HCT116 (cell line): Measurements from ENCODE around the gene RRAGD. TPM values are rescaled to one million over a fixed set of nuclear protein-coding genes. Genes with fewer than 3 reads are reported as not detected.

ENCODE experiments used
- ATAC-seq: fragments of 200-7000 bp; cut with Tn5 transposase; 2 replicates; pipeline ENCODE4 v1.9.1; 2020; ENCODE audit warnings: mild to moderate bottlenecking, moderate library complexity
- BruUV-seq: library from RNA; stranded (reverse); fragments of 400-500 nt; replicated peaks from 2 replicates; lab custom pipeline; 2021; lab: Mats Ljungman, UMichigan
- CTCF ChIA-PET: fragments of 300-600 bp; sonication (Branson Sonifier 250); formaldehyde crosslinking; loops from one replicate; lab custom pipeline; 2021; ENCODE audit warnings: antibody characterized with exemption; lab: Charles Lee
- POLR2A ChIA-PET: fragments of 300-600, 350-600 bp; sonication (Branson Sonifier 250); formaldehyde crosslinking; loops from one replicate; lab custom pipeline; 2021; ENCODE audit warnings: antibody characterized with exemption; lab: Charles Lee
- RAD21 ChIA-PET, 2 experiments: fragments of 300-600 bp; sonication (Branson Sonifier 250); formaldehyde crosslinking; loops; one replicate each; lab custom pipeline; 2023; ENCODE audit warnings: low total read pairs in 2 of 2; ENCODE audit not compliant: uncharacterized antibody in 2 of 2, unreplicated experiment in 2 of 2, low non-redundant PET in 1 of 2; lab: Charles Lee
- DNase-seq: peaks from one replicate; pipeline ENCODE4 v3.0.0-alpha.2; 2010; ENCODE audit warnings: low read depth, low spot score
- H2AFZ ChIP-seq: fragments of 200-600 bp; shearing (Covaris generic), sonication (generic); 2 replicates; pipeline ENCODE4 v1.6.1; 2017; ENCODE audit warnings: low read depth, mixed run types, mixed read lengths, antibody characterized with exemption, low read length; ENCODE audit not compliant: poor library complexity, severe bottlenecking
- H3K27ac ChIP-seq: 2 replicates; pipeline ENCODE4 v1.5.1; 2012; ENCODE audit warnings: low read depth, low read length
- H3K27me3 ChIP-seq: fragments of 200-600 bp; sonication (generic); 2 replicates; pipeline ENCODE4 v1.6.1; 2016; ENCODE audit warnings: mixed run types, low read length, mixed read lengths; ENCODE audit not compliant: insufficient read depth
- H3K36me3 ChIP-seq, 2 experiments: fragments of 200-500 bp in 1 of 2; fragments of 200-600 bp in 1 of 2; sonication (Bioruptor generic) in 1 of 2; sonication (generic) in 1 of 2; 2 replicates each; pipeline versions ENCODE4 v1.5.1 to v1.6.1; 2014 to 2016; ENCODE audit warnings: low read length in 2 of 2, inconsistent platforms in 1 of 2, mixed read lengths in 1 of 2, mixed run types in 1 of 2; ENCODE audit not compliant: insufficient read depth in 2 of 2, control insufficient read depth in 1 of 2
- H3K4me1 ChIP-seq, 2 experiments: fragments of 200-600 bp in 1 of 2; sonication (generic) in 1 of 2; 2 replicates each; pipeline versions ENCODE4 v1.5.1 to v1.6.1; 2012 to 2017; ENCODE audit warnings: low read length in 2 of 2, inconsistent platforms in 1 of 2, mild to moderate bottlenecking in 1 of 2, mixed read lengths in 1 of 2, mixed run types in 1 of 2, moderate library complexity in 1 of 2; ENCODE audit not compliant: insufficient read depth in 2 of 2, control insufficient read depth in 1 of 2
- H3K4me2 ChIP-seq: fragments of 200-600 bp; sonication (generic); 2 replicates; pipeline ENCODE4 v1.6.1; 2017; ENCODE audit warnings: mixed run types, low read length, mixed read lengths
- H3K4me3 ChIP-seq, 2 experiments: fragments of 200-600 bp in 1 of 2; sonication (generic) in 1 of 2; replicated peaks in 1 of 2; 2 replicates each; pipeline ENCODE4 v1.5.1; 2011 to 2016; ENCODE audit warnings: low read length in 2 of 2, control low read depth in 1 of 2, low read depth in 1 of 2, mild to moderate bottlenecking in 1 of 2, mixed read lengths in 1 of 2, mixed run types in 1 of 2
- H3K79me2 ChIP-seq: fragments of 200-600 bp; sonication (generic); 2 replicates; pipeline ENCODE4 v1.6.1; 2017; ENCODE audit warnings: mild to moderate bottlenecking, mixed run types, low read length, moderate library complexity, mixed read lengths; ENCODE audit not compliant: insufficient read depth
- H3K9ac ChIP-seq: fragments of 200-600 bp; sonication (generic); 2 replicates; pipeline ENCODE4 v1.6.1; 2016; ENCODE audit warnings: low read length, mixed read lengths
- H3K9me2 ChIP-seq: fragments of 200-600 bp; sonication (generic), shearing (Covaris generic); 2 replicates; pipeline ENCODE4 v1.6.1; 2017; ENCODE audit warnings: mixed run types, mild to moderate bottlenecking, moderate library complexity; ENCODE audit not compliant: insufficient read depth
- H3K9me3 ChIP-seq, 2 experiments: fragments of 200-500 bp in 1 of 2; fragments of 200-600 bp in 1 of 2; sonication (Bioruptor generic) in 1 of 2; sonication (generic) in 1 of 2; 2 replicates each; pipeline ENCODE4 v1.6.1; 2014 to 2017; ENCODE audit warnings: low read length in 2 of 2, mixed read lengths in 2 of 2, inconsistent platforms in 1 of 2, low read depth in 1 of 2, mild to moderate bottlenecking in 1 of 2, mixed run types in 1 of 2, moderate library complexity in 1 of 2; ENCODE audit not compliant: control insufficient read depth in 1 of 2, insufficient read depth in 1 of 2
- H4K20me1 ChIP-seq: fragments of 200-600 bp; sonication (generic), shearing (Covaris generic); 2 replicates; pipeline ENCODE4 v1.6.1; 2017; ENCODE audit warnings: mixed run types, mild to moderate bottlenecking, moderate library complexity; ENCODE audit not compliant: insufficient read depth
- CBX3 ChIP-seq: IDR thresholded peaks from 2 replicates; pipeline ENCODE4 v1.6.1; 2012; ENCODE audit warnings: low read depth
- EGR1 ChIP-seq: IDR thresholded peaks from 2 replicates; pipeline ENCODE4 v1.6.1; 2012; ENCODE audit warnings: low read depth
- ELF1 ChIP-seq: IDR thresholded peaks from 2 replicates; pipeline ENCODE4 v1.6.1; 2012; ENCODE audit warnings: low read depth, borderline replicate concordance
- FOSL1 ChIP-seq: IDR thresholded peaks from 2 replicates; pipeline ENCODE4 v1.6.1; 2012; ENCODE audit warnings: low read depth
- MAX ChIP-seq: IDR thresholded peaks from 2 replicates; pipeline ENCODE4 v1.6.1; 2012
- POLR2A ChIP-seq: IDR thresholded peaks from 2 replicates; pipeline ENCODE4 v1.7.0; 2011; ENCODE audit warnings: borderline replicate concordance; ENCODE audit not compliant: insufficient read depth, insufficient read length; ENCODE audit errors: extremely low read depth
- POLR2AphosphoS5 ChIP-seq: IDR thresholded peaks from 2 replicates; pipeline ENCODE4 v1.6.1; 2011; ENCODE audit warnings: mild to moderate bottlenecking, low read depth, low read length, moderate library complexity
- RAD21 ChIP-seq: IDR thresholded peaks from 2 replicates; pipeline ENCODE4 v1.6.1; 2012; ENCODE audit warnings: low read depth, mild to moderate bottlenecking
- REST ChIP-seq: IDR thresholded peaks from 2 replicates; pipeline ENCODE4 v1.6.1; 2012; ENCODE audit warnings: low read depth
- SP1 ChIP-seq: IDR thresholded peaks from 2 replicates; pipeline ENCODE4 v1.6.1; 2012; ENCODE audit warnings: low read depth
- intact Hi-C: fragments of 100-400 bp; cut with micrococcal nuclease; formaldehyde crosslinking; loops from 2 replicates; pipeline ENCODE4 v1.10.0; 2022
- total RNA-seq: library from RNA; stranded (reverse); gene quantifications from one replicate; pipeline ENCODE4 v1.2.1, GENCODE V29; 2021; ENCODE audit not compliant: unreplicated experiment

RRAGD gene
- total RNA-seq, 1 experiment from 2014 or later: 15.9 TPM

GRCh38 chr6:89400912-89401399 is 11.1 kb downstream of the RRAGD start:
- Histone ChIP-seq H3K79me2 (no peaks in the 10 kb centered on the region), H2AFZ (no peak overlapping the region), H3K27ac (no peak overlapping the region), H3K9ac (no peak overlapping the region), H3K9me3 (no peaks in the 10 kb centered on the region), H4K20me1 (no peaks in the 10 kb centered on the region), H3K4me2 (no peak overlapping the region), H3K9me2 (no peaks in the 10 kb centered on the region), H3K4me3 (no peak overlapping the region), H3K36me3 (no peaks in the 10 kb centered on the region), H3K4me1 (no peaks in the 10 kb centered on the region), H3K27me3 (no peaks in the 10 kb centered on the region)
- no peak for ATAC-seq
- BruUV-seq: no TSS peak
- ChIA-PET CTCF (no interaction called here), RAD21 (interaction anchor here in 1 of 2 experiments (0.6 kb wide), 1 partner anchor 498 kb away, joined by 4 read pairs; no protein-coding TSS in a partner anchor), POLR2A (no interaction called here)
- TF ChIP-seq CBX3 (no peak), EGR1 (no peak), RAD21 (no peak), POLR2AphosphoS5 (no peak), POLR2A (no peak), FOSL1 (no peak), ELF1 (no peak), REST (no peak), SP1 (no peak), MAX (no peak)
- DNase-seq: no peak
- intact Hi-C loops: no loop called here
